B cell (primary cell): ENCODE measurements around the gene TMEM151A.

Experiments used
- EZH2 ChIP-seq: IDR thresholded peaks from 2 replicates; pipeline ENCODE4 v1.6.1; 2012; ENCODE audit warnings: borderline replicate concordance, low read depth, mild to moderate bottlenecking, moderate library complexity, low read length; ENCODE audit not compliant: insufficient read depth, poor library complexity, severe bottlenecking
- TF ChIP-seq, protein P1 (sequence below): fragments of 200-600 bp; IDR thresholded peaks from one replicate; pipeline ENCODE4 v1.8.0; 2022; ENCODE audit warnings: antibody characterized with exemption, mild to moderate bottlenecking

DNA sequence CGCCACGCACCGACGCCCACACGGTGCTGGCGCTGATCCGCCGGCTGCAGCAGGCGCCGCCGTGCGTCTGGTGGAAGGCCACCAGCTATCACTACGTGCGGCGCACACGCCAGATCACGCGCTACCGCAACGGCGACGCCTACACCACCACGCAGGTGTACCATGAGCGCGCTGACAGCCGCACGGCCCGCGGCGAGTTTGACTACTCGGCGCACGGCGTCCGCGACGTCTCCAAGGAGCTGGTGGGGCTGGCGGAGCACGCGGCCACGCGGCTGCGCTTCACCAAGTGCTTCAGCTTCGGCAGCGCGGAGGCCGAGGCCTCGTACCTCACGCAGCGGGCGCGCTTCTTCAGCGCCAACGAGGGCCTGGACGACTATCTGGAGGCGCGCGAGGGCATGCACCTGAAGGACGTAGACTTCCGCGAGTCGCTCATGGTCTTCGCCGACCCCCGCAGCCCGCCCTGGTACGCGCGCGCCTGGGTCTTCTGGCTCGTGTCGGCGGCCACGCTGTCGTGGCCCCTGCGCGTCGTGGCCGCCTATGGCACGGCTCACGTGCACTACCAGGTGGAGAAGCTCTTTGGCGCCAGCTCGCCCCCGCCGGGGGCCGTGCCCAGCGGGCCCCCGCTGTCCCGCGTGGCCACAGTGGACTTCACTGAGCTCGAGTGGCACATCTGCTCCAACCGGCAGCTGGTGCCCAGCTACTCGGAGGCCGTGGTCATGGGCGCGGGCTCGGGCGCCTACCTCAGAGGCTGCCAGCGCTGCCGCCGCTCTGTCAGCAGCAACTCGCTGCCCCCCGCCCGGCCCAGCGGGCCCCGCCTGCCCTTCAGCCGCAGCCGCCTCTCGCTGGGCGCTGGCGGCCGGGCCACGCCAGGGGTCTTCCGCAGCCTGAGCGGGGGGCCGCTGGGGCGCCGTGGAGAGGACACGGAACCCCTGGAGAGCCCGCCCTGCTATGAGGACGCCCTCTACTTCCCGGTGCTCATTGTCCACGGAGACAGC is 3.2 kb downstream of the TMEM151A start:
- TF ChIP-seq, protein P1, sequence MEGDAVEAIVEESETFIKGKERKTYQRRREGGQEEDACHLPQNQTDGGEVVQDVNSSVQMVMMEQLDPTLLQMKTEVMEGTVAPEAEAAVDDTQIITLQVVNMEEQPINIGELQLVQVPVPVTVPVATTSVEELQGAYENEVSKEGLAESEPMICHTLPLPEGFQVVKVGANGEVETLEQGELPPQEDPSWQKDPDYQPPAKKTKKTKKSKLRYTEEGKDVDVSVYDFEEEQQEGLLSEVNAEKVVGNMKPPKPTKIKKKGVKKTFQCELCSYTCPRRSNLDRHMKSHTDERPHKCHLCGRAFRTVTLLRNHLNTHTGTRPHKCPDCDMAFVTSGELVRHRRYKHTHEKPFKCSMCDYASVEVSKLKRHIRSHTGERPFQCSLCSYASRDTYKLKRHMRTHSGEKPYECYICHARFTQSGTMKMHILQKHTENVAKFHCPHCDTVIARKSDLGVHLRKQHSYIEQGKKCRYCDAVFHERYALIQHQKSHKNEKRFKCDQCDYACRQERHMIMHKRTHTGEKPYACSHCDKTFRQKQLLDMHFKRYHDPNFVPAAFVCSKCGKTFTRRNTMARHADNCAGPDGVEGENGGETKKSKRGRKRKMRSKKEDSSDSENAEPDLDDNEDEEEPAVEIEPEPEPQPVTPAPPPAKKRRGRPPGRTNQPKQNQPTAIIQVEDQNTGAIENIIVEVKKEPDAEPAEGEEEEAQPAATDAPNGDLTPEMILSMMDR, result no peak
- no peak for TF ChIP-seq EZH2
